Fibroblast of lung (primary cell): Measurements from ENCODE around the gene RAC3. TPM values are rescaled to one million over a fixed set of nuclear protein-coding genes. Genes with fewer than 3 reads are reported as not detected.
A peak's percentile ranks its signal among the peaks of the same experiment; 100 is the strongest.

Source experiments
- DNase-seq, 2 donors: peaks; one replicate each; pipeline versions ENCODE4 v3.0.0 to v3.0.0-alpha.2; 2010; ENCODE audit warnings: low read depth in 2 of 2
- H2AFZ ChIP-seq: 2 replicates; pipeline ENCODE4 v1.5.1; 2012; ENCODE audit warnings: low read length, control low read depth, inconsistent platforms
- H3K27ac ChIP-seq: 2 replicates; pipeline ENCODE4 v1.5.1; 2011; ENCODE audit warnings: low read length, control low read depth; ENCODE audit not compliant: insufficient read depth
- H3K27me3 ChIP-seq: 2 replicates; pipeline ENCODE4 v1.5.1; 2011; ENCODE audit warnings: mild to moderate bottlenecking, low read length; ENCODE audit not compliant: control insufficient read depth, insufficient read depth
- H3K36me3 ChIP-seq: 2 replicates; pipeline ENCODE4 v1.5.1; 2011; ENCODE audit warnings: low read length; ENCODE audit not compliant: control insufficient read depth, insufficient read depth
- H3K4me1 ChIP-seq: 2 replicates; pipeline ENCODE4 v1.5.1; 2011; ENCODE audit warnings: low read length; ENCODE audit not compliant: control insufficient read depth, insufficient read depth; ENCODE audit errors: extremely low read depth
- H3K4me2 ChIP-seq: 2 replicates; pipeline ENCODE4 v1.5.1; 2011; ENCODE audit warnings: low read length, control low read depth; ENCODE audit not compliant: insufficient read depth; ENCODE audit errors: extremely low read depth
- H3K4me3 ChIP-seq, 4 experiments: fragments of 200-600 bp in 1 of 4; sonication (generic) in 1 of 4; replicated peaks in 1 of 4; 2 replicates each; pipeline ENCODE4 v1.5.1; 2011 to 2016; ENCODE audit warnings: low read length in 4 of 4, low read depth in 3 of 4, mild to moderate bottlenecking in 3 of 4, control low read depth in 2 of 4, inconsistent platforms in 1 of 4, mixed read lengths in 1 of 4; ENCODE audit not compliant: insufficient read depth in 1 of 4; ENCODE audit errors: control extremely low read depth in 1 of 4
- H3K79me2 ChIP-seq: 2 replicates; pipeline ENCODE4 v1.5.1; 2012; ENCODE audit warnings: mild to moderate bottlenecking, low read length, inconsistent platforms; ENCODE audit not compliant: control insufficient read depth, insufficient read depth
- H3K9ac ChIP-seq: 2 replicates; pipeline ENCODE4 v1.5.1; 2011; ENCODE audit warnings: mild to moderate bottlenecking, low read length, control low read depth; ENCODE audit not compliant: insufficient read depth
- H3K9me3 ChIP-seq: 2 replicates; pipeline ENCODE4 v1.5.1; 2012; ENCODE audit warnings: low read depth, low read length; ENCODE audit not compliant: control insufficient read depth, insufficient read depth
- H4K20me1 ChIP-seq: 2 replicates; pipeline ENCODE4 v1.5.1; 2011; ENCODE audit warnings: low read length; ENCODE audit not compliant: control insufficient read depth, insufficient read depth; ENCODE audit errors: extremely low read depth
- EZH2 ChIP-seq: IDR thresholded peaks from 2 replicates; pipeline ENCODE4 v1.5.1; 2012; ENCODE audit warnings: low read length, control low read depth, mild to moderate bottlenecking; ENCODE audit errors: missing control alignments
- polyA plus RNA-seq, 2 donors: library from polyadenylated mRNA; depleted of rRNA in 1 of 2; stranded (reverse) in 1 of 2; unstranded in 1 of 2; fragments of >200 nt; gene quantifications; 2 replicates each; pipeline ENCODE4 v1.2.1, GENCODE V29; 2011 to 2012; ENCODE audit warnings: missing spikeins in 1 of 2
- total RNA-seq: library from RNA; depleted of rRNA; stranded (reverse); fragments of >200 nt; gene quantifications from 2 replicates; pipeline ENCODE4 v1.2.1, GENCODE V29; 2014
- TF ChIP-seq, protein P1 (sequence below), 2 donors: IDR thresholded peaks in 1 of 2; conservative IDR thresholded peaks in 1 of 2; 1 replicate in 1 of 2; 2 replicates in 1 of 2; pipeline ENCODE4 v1.5.1; 2011 to 2012; ENCODE audit warnings: low read length in 2 of 2, control low read depth in 1 of 2, inconsistent platforms in 1 of 2, low read depth in 1 of 2, mild to moderate bottlenecking in 1 of 2

RAC3 gene
- total and polyA plus RNA-seq, 2 donors (not counting 1 experiment from before 2014, with no cell fraction given): 4.3 to 6.6 TPM

DNA sequence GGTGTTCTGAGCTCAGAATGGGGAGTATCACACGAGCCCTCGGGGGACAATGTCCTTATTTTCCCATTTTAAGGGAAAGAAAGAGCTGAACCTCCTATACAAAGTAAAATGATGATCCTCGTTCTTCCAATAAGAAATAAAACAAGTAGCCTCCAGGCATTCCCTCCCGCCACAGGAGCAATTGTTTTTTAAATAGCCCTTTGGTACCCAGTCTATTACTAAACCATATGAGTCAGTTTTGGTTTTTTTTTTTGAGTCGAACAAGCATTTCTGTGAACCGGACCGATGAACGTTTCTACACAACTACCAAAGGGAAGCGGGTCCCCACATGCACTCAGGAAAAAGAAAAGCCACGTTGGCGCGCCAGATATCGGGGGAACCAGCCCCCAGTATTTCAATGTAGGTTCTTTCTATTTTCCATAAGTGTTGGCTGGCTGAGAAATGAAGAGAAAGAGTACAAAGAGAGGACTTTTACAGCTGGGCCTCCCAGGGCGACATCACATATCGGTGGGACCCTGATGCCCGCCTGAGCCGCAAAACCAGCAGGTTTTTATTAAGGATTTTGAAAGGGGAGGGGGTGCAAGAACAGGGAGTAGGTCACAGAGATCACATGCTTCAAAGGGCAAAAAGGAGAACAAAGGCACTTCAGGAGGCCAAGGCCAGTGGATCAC is 9.8 kb downstream of the RAC3 start:
- no peak overlapping the region for H3K4me3 ChIP-seq
- no peak overlapping the region for H3K9ac ChIP-seq
- DNase-seq: peak in 1 of 2 donors; percentile 35
- H4K20me1 ChIP-seq: no peaks in the 10 kb centered on the region
- TF ChIP-seq EZH2: no peak
- TF ChIP-seq, protein P1, sequence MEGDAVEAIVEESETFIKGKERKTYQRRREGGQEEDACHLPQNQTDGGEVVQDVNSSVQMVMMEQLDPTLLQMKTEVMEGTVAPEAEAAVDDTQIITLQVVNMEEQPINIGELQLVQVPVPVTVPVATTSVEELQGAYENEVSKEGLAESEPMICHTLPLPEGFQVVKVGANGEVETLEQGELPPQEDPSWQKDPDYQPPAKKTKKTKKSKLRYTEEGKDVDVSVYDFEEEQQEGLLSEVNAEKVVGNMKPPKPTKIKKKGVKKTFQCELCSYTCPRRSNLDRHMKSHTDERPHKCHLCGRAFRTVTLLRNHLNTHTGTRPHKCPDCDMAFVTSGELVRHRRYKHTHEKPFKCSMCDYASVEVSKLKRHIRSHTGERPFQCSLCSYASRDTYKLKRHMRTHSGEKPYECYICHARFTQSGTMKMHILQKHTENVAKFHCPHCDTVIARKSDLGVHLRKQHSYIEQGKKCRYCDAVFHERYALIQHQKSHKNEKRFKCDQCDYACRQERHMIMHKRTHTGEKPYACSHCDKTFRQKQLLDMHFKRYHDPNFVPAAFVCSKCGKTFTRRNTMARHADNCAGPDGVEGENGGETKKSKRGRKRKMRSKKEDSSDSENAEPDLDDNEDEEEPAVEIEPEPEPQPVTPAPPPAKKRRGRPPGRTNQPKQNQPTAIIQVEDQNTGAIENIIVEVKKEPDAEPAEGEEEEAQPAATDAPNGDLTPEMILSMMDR (conservative IDR thresholded peaks at IDR 0.05 in 1 of 2, IDR thresholded peaks at IDR 0.05 in 1 of 2; ENCODE audit: low read depth in 1 of 2, low read length in 2 of 2): no peak
- peaks cover 4% of the 10 kb centered on the region for H3K4me1 ChIP-seq
- H3K36me3 ChIP-seq: no peaks in the 10 kb centered on the region
- no peak overlapping the region for H2AFZ ChIP-seq
- H3K79me2 ChIP-seq: no peaks in the 10 kb centered on the region
- H3K4me2 ChIP-seq: no peak overlapping the region
- H3K27ac ChIP-seq: no peak overlapping the region
- no peaks in the 10 kb centered on the region for H3K27me3 ChIP-seq
- H3K9me3 ChIP-seq: no peaks in the 10 kb centered on the region

DNA sequence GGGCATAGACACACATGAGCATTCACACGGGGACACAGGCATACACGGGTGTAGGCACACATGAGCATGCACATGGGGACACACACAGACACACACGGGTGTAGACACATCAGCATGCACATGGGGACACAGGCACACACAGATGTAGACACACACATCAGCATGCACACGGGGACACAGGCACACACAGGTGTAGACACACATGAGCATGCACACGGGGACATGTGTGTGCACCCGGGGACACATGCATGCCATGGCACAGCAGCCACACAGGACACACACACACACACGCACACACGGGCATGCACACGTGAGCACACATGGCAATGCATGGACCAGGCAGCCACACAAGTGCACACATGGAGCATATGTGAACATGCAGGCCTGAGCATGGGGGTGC is 11.2 kb downstream of the RAC3 start:
- Histone ChIP-seq H3K9me3 (no peaks in the 10 kb centered on the region), H4K20me1 (no peaks in the 10 kb centered on the region), H2AFZ (no peak overlapping the region), H3K79me2 (no peaks in the 10 kb centered on the region), H3K27ac (no peak overlapping the region), H3K4me1 (peaks cover 2% of the 10 kb centered on the region), H3K4me2 (no peak overlapping the region), H3K4me3 (no peak overlapping the region), H3K36me3 (peaks cover 3% of the 10 kb centered on the region), H3K27me3 (no peaks in the 10 kb centered on the region), H3K9ac (no peak overlapping the region)
- DNase-seq: no peak
- no peak for TF ChIP-seq EZH2
- TF ChIP-seq, protein P1 (conservative IDR thresholded peaks at IDR 0.05 in 1 of 2, IDR thresholded peaks at IDR 0.05 in 1 of 2; ENCODE audit: low read depth in 1 of 2, low read length in 2 of 2): no peak

DNA sequence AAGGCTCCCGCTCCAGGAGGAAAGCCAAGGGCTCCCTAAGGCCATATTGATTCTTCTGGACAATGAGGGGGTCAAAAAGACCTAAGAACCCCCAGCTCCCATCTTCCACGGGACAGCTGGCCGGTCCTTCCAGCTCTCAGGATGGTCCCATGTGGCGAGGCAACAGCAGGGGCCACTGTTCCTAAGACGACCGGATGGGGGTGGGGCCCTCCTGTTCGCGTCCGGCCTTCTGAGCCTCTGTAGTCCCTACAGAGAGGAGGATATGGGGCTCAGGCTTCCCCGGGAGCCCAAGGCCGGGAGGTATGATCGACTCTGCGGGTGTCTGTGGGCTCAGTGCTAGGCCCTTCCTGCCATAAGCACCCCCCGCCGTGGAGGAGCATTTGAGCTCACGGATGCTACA is 12.0 kb downstream of the RAC3 start:
- no peaks in the 10 kb centered on the region for H3K79me2 ChIP-seq
- no peak for TF ChIP-seq EZH2
- TF ChIP-seq, protein P1 (conservative IDR thresholded peaks at IDR 0.05 in 1 of 2, IDR thresholded peaks at IDR 0.05 in 1 of 2; ENCODE audit: low read depth in 1 of 2, low read length in 2 of 2): no peak
- no peaks in the 10 kb centered on the region for H3K27me3 ChIP-seq

More for the DNA sequence above, 12.0 kb downstream of the RAC3 start:
- peaks cover 7% of the 10 kb centered on the region for H3K36me3 ChIP-seq
- no peak overlapping the region for H3K4me2 ChIP-seq
- H3K9ac ChIP-seq: no peak overlapping the region
- H3K4me1 ChIP-seq: no peaks in the 10 kb centered on the region
- H2AFZ ChIP-seq: no peak overlapping the region
- H3K4me3 ChIP-seq: no peak overlapping the region
- H3K27ac ChIP-seq: no peak overlapping the region
- no peaks in the 10 kb centered on the region for H3K9me3 ChIP-seq
- no peaks in the 10 kb centered on the region for H4K20me1 ChIP-seq
- no peak for DNase-seq
